Measurements from ENCODE around the gene KTN1. TPM values are rescaled to one million over a fixed set of nuclear protein-coding genes. Genes with fewer than 3 reads are reported as not detected.

Gene KTN1
- total and polyA plus RNA-seq, 2 experiments from 2014 or later = 150 to 164 TPM

- H3K4me1 ChIP-seq (ENCODE audit: insufficient read depth) = peaks cover 5% of the 10 kb centered on the region
- H3K79me2 ChIP-seq = no peaks in the 10 kb centered on the region
- no peak overlapping the region for H3K4me2 ChIP-seq
- no peaks in the 10 kb centered on the region for H3K36me3 ChIP-seq (replicated peaks; ENCODE audit: insufficient read depth, low read depth)
- no peaks in the 10 kb centered on the region for H4K20me1 ChIP-seq (ENCODE audit: insufficient read depth, poor library complexity, severe bottlenecking)
- no peak for DNase-seq (ENCODE audit: low spot score)
- H3K9me2 ChIP-seq (replicated peaks; ENCODE audit: insufficient read depth) = no peaks in the 10 kb centered on the region
- no peaks in the 10 kb centered on the region for H3K9me3 ChIP-seq (ENCODE audit: low read depth)
- H3K27me3 ChIP-seq = no peaks in the 10 kb centered on the region
- TF ChIP-seq EZH2phosphoT487 (IDR thresholded peaks at IDR 0.05; ENCODE audit: low read depth, severe bottlenecking, unreplicated experiment) (no peak), EZH2 (IDR thresholded peaks at IDR 0.05; ENCODE audit: borderline replicate concordance) (no peak)
- TF ChIP-seq, protein P1, sequence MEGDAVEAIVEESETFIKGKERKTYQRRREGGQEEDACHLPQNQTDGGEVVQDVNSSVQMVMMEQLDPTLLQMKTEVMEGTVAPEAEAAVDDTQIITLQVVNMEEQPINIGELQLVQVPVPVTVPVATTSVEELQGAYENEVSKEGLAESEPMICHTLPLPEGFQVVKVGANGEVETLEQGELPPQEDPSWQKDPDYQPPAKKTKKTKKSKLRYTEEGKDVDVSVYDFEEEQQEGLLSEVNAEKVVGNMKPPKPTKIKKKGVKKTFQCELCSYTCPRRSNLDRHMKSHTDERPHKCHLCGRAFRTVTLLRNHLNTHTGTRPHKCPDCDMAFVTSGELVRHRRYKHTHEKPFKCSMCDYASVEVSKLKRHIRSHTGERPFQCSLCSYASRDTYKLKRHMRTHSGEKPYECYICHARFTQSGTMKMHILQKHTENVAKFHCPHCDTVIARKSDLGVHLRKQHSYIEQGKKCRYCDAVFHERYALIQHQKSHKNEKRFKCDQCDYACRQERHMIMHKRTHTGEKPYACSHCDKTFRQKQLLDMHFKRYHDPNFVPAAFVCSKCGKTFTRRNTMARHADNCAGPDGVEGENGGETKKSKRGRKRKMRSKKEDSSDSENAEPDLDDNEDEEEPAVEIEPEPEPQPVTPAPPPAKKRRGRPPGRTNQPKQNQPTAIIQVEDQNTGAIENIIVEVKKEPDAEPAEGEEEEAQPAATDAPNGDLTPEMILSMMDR (IDR thresholded peaks at IDR 0.05; ENCODE audit: poor library complexity) = no peak
- H3K4me3 ChIP-seq = no peak overlapping the region
- no peak overlapping the region for H3K27ac ChIP-seq
- no peak overlapping the region for H2AFZ ChIP-seq
Observed at GRCh38 chr14:55641290-55641689, 61.3 kb downstream of the KTN1 start.

DNA sequence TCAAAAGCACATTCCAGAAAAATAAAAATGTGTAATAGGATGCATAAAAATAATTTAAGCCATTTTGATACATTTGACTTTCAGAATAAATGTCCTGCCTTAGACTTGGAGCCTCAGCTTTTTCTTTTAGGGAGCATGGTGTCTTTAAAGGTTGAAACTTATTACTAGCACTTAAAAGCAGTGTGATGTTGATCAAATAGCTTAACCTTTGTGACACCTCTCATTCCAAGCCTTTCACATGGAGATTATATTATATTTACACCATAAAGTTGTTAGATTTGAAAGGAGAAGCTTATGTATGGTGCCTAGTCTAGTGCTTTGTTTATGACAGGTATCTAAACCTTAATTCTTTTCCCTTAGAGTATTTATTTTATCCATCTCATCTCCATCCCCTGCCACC lies 61.9 kb downstream of the KTN1 start:
- Histone ChIP-seq H3K27me3 (no peaks in the 10 kb centered on the region), H3K4me1 (ENCODE audit: insufficient read depth) (peaks cover 5% of the 10 kb centered on the region), H4K20me1 (ENCODE audit: insufficient read depth, poor library complexity, severe bottlenecking) (no peaks in the 10 kb centered on the region), H2AFZ (no peak overlapping the region), H3K79me2 (no peaks in the 10 kb centered on the region), H3K4me3 (no peak overlapping the region), H3K36me3 (replicated peaks; ENCODE audit: insufficient read depth, low read depth) (no peaks in the 10 kb centered on the region), H3K27ac (no peak overlapping the region), H3K4me2 (no peak overlapping the region), H3K9me2 (replicated peaks; ENCODE audit: insufficient read depth) (no peaks in the 10 kb centered on the region), H3K9me3 (ENCODE audit: low read depth) (no peaks in the 10 kb centered on the region)
- TF ChIP-seq EZH2 (IDR thresholded peaks at IDR 0.05; ENCODE audit: borderline replicate concordance) (no peak), EZH2phosphoT487 (IDR thresholded peaks at IDR 0.05; ENCODE audit: low read depth, severe bottlenecking, unreplicated experiment) (no peak)
- TF ChIP-seq, protein P1 (IDR thresholded peaks at IDR 0.05; ENCODE audit: poor library complexity) = no peak
- DNase-seq (ENCODE audit: low spot score) = no peak

DNA sequence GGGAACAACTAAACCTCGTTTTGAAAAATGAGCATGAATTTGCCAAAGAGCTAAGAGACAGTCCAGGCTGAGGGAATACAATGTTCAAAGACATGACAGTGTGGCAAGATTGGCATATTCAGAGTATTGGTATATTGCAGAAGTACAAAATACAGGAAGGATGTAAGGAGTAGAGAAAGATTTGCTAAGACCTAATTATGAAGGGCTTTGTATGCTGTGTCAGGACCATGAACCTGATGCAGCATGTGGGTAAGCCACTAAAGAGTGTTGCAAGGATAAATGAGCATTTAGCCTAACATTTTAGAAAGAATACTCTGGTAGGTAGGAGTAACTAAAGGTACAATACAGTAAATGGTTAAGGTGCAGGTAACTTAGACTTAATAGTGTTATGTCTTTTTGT lies 65.1 kb downstream of the KTN1 start:
- Histone ChIP-seq H3K36me3 (replicated peaks; ENCODE audit: insufficient read depth, low read depth) (no peaks in the 10 kb centered on the region), H2AFZ (no peak overlapping the region), H3K79me2 (no peaks in the 10 kb centered on the region), H4K20me1 (ENCODE audit: insufficient read depth, poor library complexity, severe bottlenecking) (no peaks in the 10 kb centered on the region), H3K27ac (no peak overlapping the region), H3K4me1 (ENCODE audit: insufficient read depth) (peaks cover 5% of the 10 kb centered on the region), H3K9me2 (replicated peaks; ENCODE audit: insufficient read depth) (no peaks in the 10 kb centered on the region), H3K27me3 (no peaks in the 10 kb centered on the region), H3K4me2 (no peak overlapping the region), H3K4me3 (no peak overlapping the region), H3K9me3 (ENCODE audit: low read depth) (no peaks in the 10 kb centered on the region)
- no peak for DNase-seq (ENCODE audit: low spot score)
- TF ChIP-seq EZH2 (IDR thresholded peaks at IDR 0.05; ENCODE audit: borderline replicate concordance) (no peak), EZH2phosphoT487 (IDR thresholded peaks at IDR 0.05; ENCODE audit: low read depth, severe bottlenecking, unreplicated experiment) (no peak)
- TF ChIP-seq, protein P1 (IDR thresholded peaks at IDR 0.05; ENCODE audit: poor library complexity) = no peak
- WGBS (ENCODE audit: low lambda C conversion rate, missing lambda C conversion rate) = 88% methylated on average over 1 of the region's 1 CpG

Measured in hepatocyte (in vitro differentiated cells).